ENCODE measurements around the gene VEZT.

The VEZT gene

DNA sequence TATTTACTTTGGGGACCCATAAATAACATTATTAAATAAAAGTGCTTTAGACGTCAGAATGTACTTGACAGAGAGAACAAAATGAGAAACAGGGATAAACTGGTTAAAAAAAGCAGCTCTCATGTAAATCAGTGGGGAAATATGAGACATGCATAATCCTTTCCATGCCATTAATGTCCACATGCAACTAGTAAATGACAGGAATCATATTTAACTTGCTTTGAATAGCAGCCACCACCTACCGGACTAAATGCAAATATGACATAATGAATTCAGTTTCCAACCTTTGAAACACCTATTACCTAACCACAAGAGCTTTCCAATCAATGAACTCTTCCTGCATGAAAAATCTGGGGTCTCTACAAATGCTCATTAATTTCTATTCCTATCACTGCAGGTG lies 20.0 kb upstream of the VEZT start:
- H3K27ac ChIP-seq, result no peak overlapping the region
- H3K27me3 ChIP-seq, result no peaks in the 10 kb centered on the region
- no peak overlapping the region for H3K4me3 ChIP-seq
- peaks cover 26% of the 10 kb centered on the region for H3K4me1 ChIP-seq
- H4K20me1 ChIP-seq, result no peaks in the 10 kb centered on the region
- no peaks in the 10 kb centered on the region for H3K9me3 ChIP-seq
- no peak overlapping the region for H3K4me2 ChIP-seq
- no peak overlapping the region for H3K9ac ChIP-seq
- H3K36me3 ChIP-seq, result no peaks in the 10 kb centered on the region
- TF ChIP-seq Cebpa-rat (IDR thresholded peaks at IDR 0.05), result no peak

DNA sequence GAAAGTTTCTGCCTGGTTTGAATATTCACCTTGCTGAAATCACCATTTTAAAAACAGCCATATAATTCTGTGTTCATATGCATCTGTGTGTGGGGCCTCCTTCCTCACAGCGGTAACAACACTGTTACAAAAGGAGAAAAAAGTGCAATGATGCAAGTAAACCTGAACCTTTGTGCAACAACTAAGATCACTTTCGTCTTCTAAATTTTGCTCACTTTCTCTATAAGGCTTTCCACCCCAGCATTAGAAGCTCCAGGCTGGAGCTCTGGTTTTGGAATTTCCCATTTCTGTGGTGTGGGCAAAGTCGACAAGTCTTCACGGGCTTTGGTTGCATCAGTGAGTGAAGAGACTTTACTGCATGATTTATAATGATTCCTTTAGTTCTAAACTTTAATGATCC lies 18.7 kb upstream of the VEZT start:
- no peak overlapping the region for H3K4me2 ChIP-seq
- no peak overlapping the region for H3K4me3 ChIP-seq
- no peak for TF ChIP-seq Cebpa-rat (IDR thresholded peaks at IDR 0.05)
- no peaks in the 10 kb centered on the region for H3K9me3 ChIP-seq
- no peaks in the 10 kb centered on the region for H3K27me3 ChIP-seq
- no peaks in the 10 kb centered on the region for H4K20me1 ChIP-seq
- no peaks in the 10 kb centered on the region for H3K36me3 ChIP-seq
- H3K4me1 ChIP-seq, result peaks cover 39% of the 10 kb centered on the region
- H3K9ac ChIP-seq, result no peak overlapping the region
- H3K27ac ChIP-seq, result no peak overlapping the region

- TF ChIP-seq Cebpa-rat (IDR thresholded peaks at IDR 0.05), result no peak
- Histone ChIP-seq H3K27ac (peak overlapping the region; percentile 22; the same call in 1 of the 2 replicates), H3K4me1 (peaks cover 49% of the 10 kb centered on the region), H3K4me2 (peak overlapping the region; percentile 9; the same call in 1 of the 2 replicates), H3K9me3 (no peaks in the 10 kb centered on the region), H3K4me3 (no peak overlapping the region), H3K36me3 (no peaks in the 10 kb centered on the region), H3K9ac (no peak overlapping the region), H4K20me1 (no peaks in the 10 kb centered on the region), H3K27me3 (no peaks in the 10 kb centered on the region)
Measured at GRCh38 chr12:95200128-95200894, 17.3 kb upstream of the VEZT start.

GRCh38 chr12:95201056-95201670 lies 16.4 kb upstream of the VEZT start:
- Histone ChIP-seq H3K4me3 (no peak overlapping the region), H3K4me2 (peak overlapping the region; percentile 87), H3K36me3 (no peaks in the 10 kb centered on the region), H3K27me3 (no peaks in the 10 kb centered on the region), H3K4me1 (peaks cover 53% of the 10 kb centered on the region), H3K27ac (peak overlapping the region; percentile 83; the same call in 1 of the 2 replicates), H3K9me3 (no peaks in the 10 kb centered on the region), H4K20me1 (no peaks in the 10 kb centered on the region), H3K9ac (no peak overlapping the region)
- no peak for TF ChIP-seq Cebpa-rat (IDR thresholded peaks at IDR 0.05)

DNA sequence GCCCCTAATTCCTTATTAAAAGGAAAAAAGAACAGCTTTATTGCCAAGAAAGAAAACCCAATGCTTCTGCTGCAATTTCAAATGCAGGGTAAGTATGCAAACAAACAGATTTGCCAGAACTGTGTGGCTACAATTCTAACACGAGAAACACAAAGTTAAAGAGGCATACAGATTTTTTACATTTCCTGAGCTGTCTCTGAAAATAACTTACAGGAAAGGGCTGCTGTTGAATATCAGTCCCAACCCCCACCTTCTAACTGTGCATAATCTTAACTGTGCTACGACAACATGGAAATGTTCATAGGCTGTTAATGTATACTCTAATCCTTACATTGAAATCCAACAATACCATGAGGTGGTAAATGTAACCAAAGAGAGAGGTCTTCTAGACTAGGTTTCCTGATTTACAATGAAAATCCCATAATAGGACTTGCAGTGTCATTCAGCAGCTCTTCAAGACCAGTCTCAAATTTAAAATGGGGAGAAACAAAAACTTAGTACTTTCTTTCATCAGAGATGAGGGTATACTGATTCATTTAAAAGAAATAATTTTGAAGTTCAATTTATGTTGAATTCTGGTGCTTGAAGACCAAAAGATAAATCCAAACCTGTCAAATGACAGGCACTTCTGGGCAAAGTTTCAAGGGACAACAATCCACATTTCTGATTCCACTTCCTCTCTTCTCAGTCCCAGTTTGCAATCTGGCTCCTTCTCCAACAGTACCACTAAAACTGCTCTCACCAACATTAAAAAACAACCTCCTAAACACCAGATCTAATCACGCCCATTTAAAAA lies 14.7 kb upstream of the VEZT start:
- Histone ChIP-seq H3K4me1 (peaks cover 53% of the 10 kb centered on the region), H3K9ac (peak overlapping the region; percentile 61), H4K20me1 (no peaks in the 10 kb centered on the region), H3K4me3 (peak overlapping the region; percentile 55), H3K27me3 (no peaks in the 10 kb centered on the region), H3K36me3 (0 out of 2 replicates have a peak, but pooled peaks cover 2% of the 10 kb centered on the region), H3K9me3 (no peaks in the 10 kb centered on the region), H3K27ac (peak overlapping the region; percentile 83), H3K4me2 (peak overlapping the region; percentile 87)
- no peak for TF ChIP-seq Cebpa-rat (IDR thresholded peaks at IDR 0.05)

DNA sequence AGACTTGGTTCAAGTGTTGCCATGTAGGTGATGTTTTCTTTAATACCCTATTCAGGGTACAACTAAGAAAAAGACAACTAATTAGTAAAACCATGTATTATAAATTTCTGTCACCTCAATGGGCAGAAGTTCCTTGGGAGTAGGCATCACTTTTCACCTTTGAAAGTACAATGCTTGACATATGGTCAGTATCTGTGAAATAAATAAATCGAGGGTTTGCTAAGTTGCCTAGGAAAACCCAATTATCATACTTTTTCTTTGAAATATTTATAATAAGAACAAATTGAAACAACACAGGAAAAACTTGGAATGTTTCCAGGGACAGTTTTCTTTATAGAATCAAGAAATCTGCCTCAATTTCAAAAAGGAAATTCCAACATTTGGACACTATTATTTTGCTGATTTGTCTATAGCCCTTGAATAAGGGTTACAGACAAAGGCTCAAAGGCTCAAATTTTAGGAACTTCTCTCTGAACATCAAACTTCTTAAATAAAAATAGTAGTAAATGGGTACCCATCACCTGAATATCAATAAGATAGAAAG lies 14.0 kb upstream of the VEZT start:
- Histone ChIP-seq H3K9me3 (no peaks in the 10 kb centered on the region), H3K4me3 (no peak overlapping the region), H3K4me2 (peak overlapping the region; percentile 87), H3K27me3 (no peaks in the 10 kb centered on the region), H3K4me1 (peaks cover 53% of the 10 kb centered on the region), H3K36me3 (0 out of 2 replicates have a peak, but pooled peaks cover 3% of the 10 kb centered on the region), H3K9ac (peak overlapping the region; percentile 61; the same call in 1 of the 2 replicates), H3K27ac (peak overlapping the region; percentile 83), H4K20me1 (no peaks in the 10 kb centered on the region)
- TF ChIP-seq Cebpa-rat (IDR thresholded peaks at IDR 0.05), result no peak

GRCh38 chr12:95204141-95204866 lies 13.3 kb upstream of the VEZT start:
- Histone ChIP-seq H3K27ac (peak overlapping the region; percentile 83), H3K9ac (no peak overlapping the region), H4K20me1 (no peaks in the 10 kb centered on the region), H3K27me3 (no peaks in the 10 kb centered on the region), H3K36me3 (0 out of 2 replicates have a peak, but pooled peaks cover 3% of the 10 kb centered on the region), H3K4me3 (no peak overlapping the region), H3K4me2 (peak overlapping the region; percentile 87), H3K4me1 (peaks cover 53% of the 10 kb centered on the region), H3K9me3 (no peaks in the 10 kb centered on the region)
- TF ChIP-seq Cebpa-rat (IDR thresholded peaks at IDR 0.05), result no peak

DNA sequence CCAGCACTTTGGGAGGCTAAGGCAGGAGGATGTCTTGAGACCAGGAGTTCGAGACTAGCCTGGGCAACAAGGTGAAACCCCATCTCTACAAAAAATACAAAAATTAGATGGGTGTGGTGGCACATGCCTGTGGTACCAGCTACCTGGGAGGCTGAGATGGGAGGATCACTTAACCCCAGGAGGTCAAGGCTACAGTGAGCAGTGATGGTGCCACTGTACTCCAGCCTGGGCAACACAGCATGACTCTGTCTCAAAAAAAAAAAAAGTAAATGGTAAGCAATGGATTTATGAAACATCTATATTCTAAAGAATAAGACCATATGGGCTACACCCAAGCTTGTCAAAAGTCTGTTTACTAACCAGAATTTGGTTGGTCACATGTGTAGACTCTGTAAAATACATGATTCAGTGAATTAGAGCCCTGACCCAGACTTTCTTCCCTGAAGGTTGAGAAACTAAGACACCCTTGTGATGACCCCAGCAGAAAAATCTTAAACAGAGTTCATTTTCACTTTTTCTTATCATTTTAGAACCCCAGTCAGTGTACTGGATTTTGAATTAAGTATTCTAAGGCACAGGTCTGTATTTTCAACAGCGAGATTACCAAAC lies 12.5 kb upstream of the VEZT start:
- H3K27me3 ChIP-seq, result no peaks in the 10 kb centered on the region
- no peaks in the 10 kb centered on the region for H3K9me3 ChIP-seq
- 0 out of 2 replicates have a peak, but pooled peaks cover 3% of the 10 kb centered on the region for H3K36me3 ChIP-seq
- H3K27ac ChIP-seq, result peak overlapping the region; percentile 83; the same call in 1 of the 2 replicates
- H3K4me3 ChIP-seq, result no peak overlapping the region
- H3K9ac ChIP-seq, result no peak overlapping the region
- peaks cover 55% of the 10 kb centered on the region for H3K4me1 ChIP-seq
- no peak overlapping the region for H3K4me2 ChIP-seq
- no peaks in the 10 kb centered on the region for H4K20me1 ChIP-seq
- no peak for TF ChIP-seq Cebpa-rat (IDR thresholded peaks at IDR 0.05)
